ENCODE results near the gene ATXN1. TPM values are rescaled to one million over a fixed set of nuclear protein-coding genes. Genes with fewer than 3 reads are reported as not detected.
"Not testable (repeated sequence)": the region's sequence is repeated elsewhere in the genome, so short reads cannot be mapped to it uniquely, and the experiment has no call there.

Gene ATXN1
- total RNA-seq, 1 donor from 2014 or later: 3.9 TPM

GRCh38 chr6:16409531-16410441, 351.5 kb downstream of the ATXN1 start:
- Mint-ChIP-seq H3K4me1 (peaks cover 13% of the 10 kb centered on the region), H3K27me3 (ENCODE audit: low read depth) (no peaks in the 10 kb centered on the region), H3K9me3 (no peaks in the 10 kb centered on the region), H3K27ac (ENCODE audit: unreplicated experiment) (no peak overlapping the region), H3K4me3 (no peak overlapping the region), H3K36me3 (ENCODE audit: low read depth) (no peaks in the 10 kb centered on the region)
- peak; percentile 56 for DNase-seq (ENCODE audit: low read depth, low spot score)
- peak; percentile 75 for TF ChIP-seq CTCF (conservative IDR thresholded peaks at IDR 0.05)

GRCh38 chr6:16408766-16409165, 352.5 kb downstream of the ATXN1 start:
- H3K36me3 Mint-ChIP-seq (ENCODE audit: low read depth): no peaks in the 10 kb centered on the region
- H3K27me3 Mint-ChIP-seq (ENCODE audit: low read depth): no peaks in the 10 kb centered on the region
- peaks cover 19% of the 10 kb centered on the region for H3K4me1 Mint-ChIP-seq
- H3K4me3 Mint-ChIP-seq: no peak overlapping the region
- no peak for TF ChIP-seq CTCF (conservative IDR thresholded peaks at IDR 0.05)
- no peak overlapping the region for H3K27ac Mint-ChIP-seq (ENCODE audit: unreplicated experiment)
- DNase-seq (ENCODE audit: low read depth, low spot score): no peak
- H3K9me3 Mint-ChIP-seq: no peaks in the 10 kb centered on the region

- no peak for TF ChIP-seq CTCF (conservative IDR thresholded peaks at IDR 0.05)
- no peak for DNase-seq (ENCODE audit: low read depth, low spot score)
- Mint-ChIP-seq H3K4me1 (peaks cover 17% of the 10 kb centered on the region), H3K27me3 (ENCODE audit: low read depth) (no peaks in the 10 kb centered on the region), H3K4me3 (no peak overlapping the region), H3K36me3 (ENCODE audit: low read depth) (no peaks in the 10 kb centered on the region), H3K9me3 (no peaks in the 10 kb centered on the region), H3K27ac (ENCODE audit: unreplicated experiment) (no peak overlapping the region)
These were observed 354.3 kb downstream of the ATXN1 start for GRCh38 chr6:16406966-16407365.

- not testable (repeated sequence) for DNase-seq (ENCODE audit: low read depth, low spot score); H3K27me3 Mint-ChIP-seq (ENCODE audit: low read depth); H3K36me3 Mint-ChIP-seq (ENCODE audit: low read depth); H3K4me3 Mint-ChIP-seq; H3K27ac Mint-ChIP-seq (ENCODE audit: unreplicated experiment); H3K9me3 Mint-ChIP-seq
- H3K4me1 Mint-ChIP-seq: peaks cover 17% of the 10 kb centered on the region
These were observed 354.7 kb downstream of the ATXN1 start for GRCh38 chr6:16406538-16406937.

- Mint-ChIP-seq H3K27ac (ENCODE audit: unreplicated experiment) (no peak overlapping the region), H3K4me1 (peaks cover 17% of the 10 kb centered on the region), H3K36me3 (ENCODE audit: low read depth) (no peaks in the 10 kb centered on the region), H3K4me3 (no peak overlapping the region), H3K27me3 (ENCODE audit: low read depth) (no peaks in the 10 kb centered on the region), H3K9me3 (peaks cover under 1% of the 10 kb centered on the region)
- DNase-seq (ENCODE audit: low read depth, low spot score): no peak
- TF ChIP-seq CTCF (conservative IDR thresholded peaks at IDR 0.05): no peak
These were observed 355.9 kb downstream of the ATXN1 start for GRCh38 chr6:16405375-16405774.

- TF ChIP-seq CTCF (conservative IDR thresholded peaks at IDR 0.05): no peak
- peaks cover 2% of the 10 kb centered on the region for H3K9me3 Mint-ChIP-seq
- peak overlapping the region; percentile 47 for H3K27ac Mint-ChIP-seq (ENCODE audit: unreplicated experiment)
- no peaks in the 10 kb centered on the region for H3K36me3 Mint-ChIP-seq (ENCODE audit: low read depth)
- H3K4me3 Mint-ChIP-seq: no peak overlapping the region
- H3K4me1 Mint-ChIP-seq: peaks cover 17% of the 10 kb centered on the region
- no peak for DNase-seq (ENCODE audit: low read depth, low spot score)
- no peaks in the 10 kb centered on the region for H3K27me3 Mint-ChIP-seq (ENCODE audit: low read depth)
These were observed 356.8 kb downstream of the ATXN1 start for GRCh38 chr6:16404456-16404855.
